WTC11 (cell line): ENCODE data around the gene FHIT. TPM values are rescaled to one million over a fixed set of nuclear protein-coding genes. Genes with fewer than 3 reads are reported as not detected.
A peak's percentile ranks its signal among the peaks of the same experiment; 100 is the strongest.

Experiments used
- ATAC-seq: fragments of 200-7000 bp; cut with Tn5 transposase; 2 replicates; pipeline ENCODE4 v1.10.0; 2021; ENCODE audit warnings: mild to moderate bottlenecking, moderate library complexity
- CTCF ChIA-PET: fragments of 300-600 bp; sonication (Branson Sonifier 250); formaldehyde crosslinking; loops from one replicate; lab custom pipeline; 2021; ENCODE audit warnings: antibody characterized with exemption; lab: Charles Lee
- POLR2A ChIA-PET: fragments of 350-600 bp; sonication (Branson Sonifier 250); formaldehyde crosslinking; loops from one replicate; lab custom pipeline; 2021; ENCODE audit warnings: antibody characterized with exemption; lab: Charles Lee
- DNase-seq: peaks from one replicate; pipeline ENCODE4 v3.0.0; 2021; ENCODE audit warnings: low spot score
- H3K27ac Mint-ChIP-seq: 2 replicates; pipeline ENCODE4 v1.8.0; 2021; ENCODE audit warnings: mixed read lengths
- H3K27me3 Mint-ChIP-seq: 2 replicates; pipeline ENCODE4 v1.8.0; 2021; ENCODE audit warnings: low read depth, mild to moderate bottlenecking, moderate library complexity, mixed read lengths
- H3K36me3 Mint-ChIP-seq: 2 replicates; pipeline ENCODE4 v1.8.0; 2021; ENCODE audit warnings: mixed read lengths
- H3K4me1 Mint-ChIP-seq: 2 replicates; pipeline ENCODE4 v1.8.0; 2022; ENCODE audit warnings: mixed read lengths
- H3K4me3 Mint-ChIP-seq: 2 replicates; pipeline ENCODE4 v1.8.0; 2021; ENCODE audit warnings: mild to moderate bottlenecking, moderate library complexity, mixed read lengths
- H3K9me3 Mint-ChIP-seq: 2 replicates; pipeline ENCODE4 v1.8.0; 2021; ENCODE audit warnings: mixed read lengths
- ATF2 ChIP-seq: sonication (generic); formaldehyde crosslinking; IDR thresholded peaks from 2 replicates; pipeline ENCODE4 v1.8.1; 2022; ENCODE audit warnings: low read depth, missing genetic modification reagents, borderline replicate concordance
- ATF6 ChIP-seq: sonication (generic); formaldehyde crosslinking; IDR thresholded peaks from 2 replicates; pipeline ENCODE4 v1.8.1; 2023; ENCODE audit warnings: mild to moderate bottlenecking, missing genetic modification reagents
- CBFB ChIP-seq: sonication (generic); formaldehyde crosslinking; IDR thresholded peaks from 2 replicates; pipeline ENCODE4 v1.8.1; 2022; ENCODE audit warnings: mild to moderate bottlenecking, low read depth, missing genetic modification reagents
- CDX4 ChIP-seq: fragments of 250-450 bp; sonication (Bioruptor Pico); IDR thresholded peaks from 2 replicates; pipeline ENCODE4 v1.9.0; 2021; ENCODE audit warnings: moderate library complexity, mild to moderate bottlenecking, inconsistent platforms, borderline replicate concordance
- ELF4 ChIP-seq: sonication (generic); formaldehyde crosslinking; IDR thresholded peaks from 2 replicates; pipeline ENCODE4 v1.8.1; 2022; ENCODE audit warnings: low read depth, mild to moderate bottlenecking, moderate library complexity, missing genetic modification reagents
- NR3C1 ChIP-seq: sonication (generic); formaldehyde crosslinking; conservative IDR thresholded peaks from 2 replicates; pipeline ENCODE4 v1.8.1; 2023; ENCODE audit warnings: low read depth, mild to moderate bottlenecking, missing genetic modification reagents
- SOX15 ChIP-seq: fragments of 250-450 bp; sonication (Bioruptor Pico); IDR thresholded peaks from 2 replicates; pipeline ENCODE4 v1.9.0; 2021; ENCODE audit warnings: mild to moderate bottlenecking
- TCF7 ChIP-seq: sonication (generic); formaldehyde crosslinking; IDR thresholded peaks from 2 replicates; pipeline ENCODE4 v1.8.0; 2022; ENCODE audit warnings: mild to moderate bottlenecking, low read depth, missing genetic modification reagents, moderate library complexity
- ZNF121 ChIP-seq: sonication (generic); formaldehyde crosslinking; IDR thresholded peaks from 2 replicates; pipeline ENCODE4 v1.8.0; 2023; ENCODE audit warnings: missing genetic modification reagents
- ZNF396 ChIP-seq: fragments of 250-450 bp; sonication (Bioruptor Pico); IDR thresholded peaks from 2 replicates; pipeline ENCODE4 v1.8.0; 2021; ENCODE audit warnings: mild to moderate bottlenecking, moderate library complexity, borderline replicate concordance
- total RNA-seq: library from RNA; stranded (reverse); gene quantifications from 3 replicates; pipeline ENCODE4 v1.2.3, GENCODE V29; 2021
- TF ChIP-seq, protein P1 (sequence below): sonication (generic); formaldehyde crosslinking; IDR thresholded peaks from 2 replicates; pipeline ENCODE4 v1.8.1; 2023; ENCODE audit warnings: mild to moderate bottlenecking, missing genetic modification reagents
- TF ChIP-seq, protein P2 (sequence below): fragments of 250-450 bp; sonication (Bioruptor Pico); IDR thresholded peaks from 2 replicates; pipeline ENCODE4 v1.9.0; 2021; ENCODE audit warnings: mild to moderate bottlenecking, borderline replicate concordance
- TF ChIP-seq, protein P3 (sequence below): fragments of 250-450 bp; sonication (Bioruptor Pico); IDR thresholded peaks from 2 replicates; pipeline ENCODE4 v1.9.0; 2021; ENCODE audit warnings: mild to moderate bottlenecking
- TF ChIP-seq, protein P4 (sequence below): fragments of 250-450 bp; sonication (Bioruptor Pico); IDR thresholded peaks from 2 replicates; pipeline ENCODE4 v2.1.2; 2022; ENCODE audit warnings: mild to moderate bottlenecking, moderate library complexity
- TF ChIP-seq, protein P5 (sequence below): sonication (generic); formaldehyde crosslinking; IDR thresholded peaks from 2 replicates; pipeline ENCODE4 v1.8.0; 2023; ENCODE audit warnings: missing genetic modification reagents

Gene FHIT
- total RNA-seq, 1 experiment from 2014 or later, result 2.6 TPM

DNA sequence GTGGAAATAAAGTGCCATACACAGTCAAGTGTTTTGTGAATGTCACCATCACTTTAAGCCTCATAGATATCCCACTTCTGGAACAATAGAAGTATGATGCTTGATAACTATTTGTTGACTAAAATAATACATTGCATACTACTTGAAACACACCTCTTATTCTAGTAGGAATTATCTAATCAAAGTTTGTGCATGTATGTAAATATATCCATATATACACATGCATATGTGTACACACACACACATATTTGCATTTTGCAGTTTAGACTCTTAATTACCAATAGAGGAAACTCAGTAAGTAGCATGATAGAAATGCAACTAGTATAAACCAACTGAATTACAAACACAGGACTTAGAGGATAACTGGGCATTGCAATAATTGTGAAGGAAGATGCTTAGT, 1084.1 kb downstream of the FHIT start:
- ChIA-PET POLR2A (no interaction called here), CTCF (no interaction called here)
- H3K4me3 Mint-ChIP-seq, result no peak overlapping the region
- H3K4me1 Mint-ChIP-seq, result no peaks in the 10 kb centered on the region
- ATAC-seq (no peak), DNase-seq (no peak)
- no peak overlapping the region for H3K27ac Mint-ChIP-seq
- no peaks in the 10 kb centered on the region for H3K9me3 Mint-ChIP-seq
- H3K27me3 Mint-ChIP-seq, result no peaks in the 10 kb centered on the region
- H3K36me3 Mint-ChIP-seq, result no peaks in the 10 kb centered on the region
- TF ChIP-seq, protein P1, sequence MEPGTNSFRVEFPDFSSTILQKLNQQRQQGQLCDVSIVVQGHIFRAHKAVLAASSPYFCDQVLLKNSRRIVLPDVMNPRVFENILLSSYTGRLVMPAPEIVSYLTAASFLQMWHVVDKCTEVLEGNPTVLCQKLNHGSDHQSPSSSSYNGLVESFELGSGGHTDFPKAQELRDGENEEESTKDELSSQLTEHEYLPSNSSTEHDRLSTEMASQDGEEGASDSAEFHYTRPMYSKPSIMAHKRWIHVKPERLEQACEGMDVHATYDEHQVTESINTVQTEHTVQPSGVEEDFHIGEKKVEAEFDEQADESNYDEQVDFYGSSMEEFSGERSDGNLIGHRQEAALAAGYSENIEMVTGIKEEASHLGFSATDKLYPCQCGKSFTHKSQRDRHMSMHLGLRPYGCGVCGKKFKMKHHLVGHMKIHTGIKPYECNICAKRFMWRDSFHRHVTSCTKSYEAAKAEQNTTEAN, result no peak
- TF ChIP-seq, protein P2, sequence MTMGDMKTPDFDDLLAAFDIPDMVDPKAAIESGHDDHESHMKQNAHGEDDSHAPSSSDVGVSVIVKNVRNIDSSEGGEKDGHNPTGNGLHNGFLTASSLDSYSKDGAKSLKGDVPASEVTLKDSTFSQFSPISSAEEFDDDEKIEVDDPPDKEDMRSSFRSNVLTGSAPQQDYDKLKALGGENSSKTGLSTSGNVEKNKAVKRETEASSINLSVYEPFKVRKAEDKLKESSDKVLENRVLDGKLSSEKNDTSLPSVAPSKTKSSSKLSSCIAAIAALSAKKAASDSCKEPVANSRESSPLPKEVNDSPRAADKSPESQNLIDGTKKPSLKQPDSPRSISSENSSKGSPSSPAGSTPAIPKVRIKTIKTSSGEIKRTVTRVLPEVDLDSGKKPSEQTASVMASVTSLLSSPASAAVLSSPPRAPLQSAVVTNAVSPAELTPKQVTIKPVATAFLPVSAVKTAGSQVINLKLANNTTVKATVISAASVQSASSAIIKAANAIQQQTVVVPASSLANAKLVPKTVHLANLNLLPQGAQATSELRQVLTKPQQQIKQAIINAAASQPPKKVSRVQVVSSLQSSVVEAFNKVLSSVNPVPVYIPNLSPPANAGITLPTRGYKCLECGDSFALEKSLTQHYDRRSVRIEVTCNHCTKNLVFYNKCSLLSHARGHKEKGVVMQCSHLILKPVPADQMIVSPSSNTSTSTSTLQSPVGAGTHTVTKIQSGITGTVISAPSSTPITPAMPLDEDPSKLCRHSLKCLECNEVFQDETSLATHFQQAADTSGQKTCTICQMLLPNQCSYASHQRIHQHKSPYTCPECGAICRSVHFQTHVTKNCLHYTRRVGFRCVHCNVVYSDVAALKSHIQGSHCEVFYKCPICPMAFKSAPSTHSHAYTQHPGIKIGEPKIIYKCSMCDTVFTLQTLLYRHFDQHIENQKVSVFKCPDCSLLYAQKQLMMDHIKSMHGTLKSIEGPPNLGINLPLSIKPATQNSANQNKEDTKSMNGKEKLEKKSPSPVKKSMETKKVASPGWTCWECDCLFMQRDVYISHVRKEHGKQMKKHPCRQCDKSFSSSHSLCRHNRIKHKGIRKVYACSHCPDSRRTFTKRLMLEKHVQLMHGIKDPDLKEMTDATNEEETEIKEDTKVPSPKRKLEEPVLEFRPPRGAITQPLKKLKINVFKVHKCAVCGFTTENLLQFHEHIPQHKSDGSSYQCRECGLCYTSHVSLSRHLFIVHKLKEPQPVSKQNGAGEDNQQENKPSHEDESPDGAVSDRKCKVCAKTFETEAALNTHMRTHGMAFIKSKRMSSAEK (CRISPR knock-in tag), result no peak
- TF ChIP-seq CDX4 (no peak), SOX15 (CRISPR knock-in tag) (no peak), NR3C1 (CRISPR knock-in tag) (no peak)
- TF ChIP-seq, protein P3, sequence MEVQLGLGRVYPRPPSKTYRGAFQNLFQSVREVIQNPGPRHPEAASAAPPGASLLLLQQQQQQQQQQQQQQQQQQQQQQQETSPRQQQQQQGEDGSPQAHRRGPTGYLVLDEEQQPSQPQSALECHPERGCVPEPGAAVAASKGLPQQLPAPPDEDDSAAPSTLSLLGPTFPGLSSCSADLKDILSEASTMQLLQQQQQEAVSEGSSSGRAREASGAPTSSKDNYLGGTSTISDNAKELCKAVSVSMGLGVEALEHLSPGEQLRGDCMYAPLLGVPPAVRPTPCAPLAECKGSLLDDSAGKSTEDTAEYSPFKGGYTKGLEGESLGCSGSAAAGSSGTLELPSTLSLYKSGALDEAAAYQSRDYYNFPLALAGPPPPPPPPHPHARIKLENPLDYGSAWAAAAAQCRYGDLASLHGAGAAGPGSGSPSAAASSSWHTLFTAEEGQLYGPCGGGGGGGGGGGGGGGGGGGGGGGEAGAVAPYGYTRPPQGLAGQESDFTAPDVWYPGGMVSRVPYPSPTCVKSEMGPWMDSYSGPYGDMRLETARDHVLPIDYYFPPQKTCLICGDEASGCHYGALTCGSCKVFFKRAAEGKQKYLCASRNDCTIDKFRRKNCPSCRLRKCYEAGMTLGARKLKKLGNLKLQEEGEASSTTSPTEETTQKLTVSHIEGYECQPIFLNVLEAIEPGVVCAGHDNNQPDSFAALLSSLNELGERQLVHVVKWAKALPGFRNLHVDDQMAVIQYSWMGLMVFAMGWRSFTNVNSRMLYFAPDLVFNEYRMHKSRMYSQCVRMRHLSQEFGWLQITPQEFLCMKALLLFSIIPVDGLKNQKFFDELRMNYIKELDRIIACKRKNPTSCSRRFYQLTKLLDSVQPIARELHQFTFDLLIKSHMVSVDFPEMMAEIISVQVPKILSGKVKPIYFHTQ (CRISPR knock-in tag), result no peak

DNA sequence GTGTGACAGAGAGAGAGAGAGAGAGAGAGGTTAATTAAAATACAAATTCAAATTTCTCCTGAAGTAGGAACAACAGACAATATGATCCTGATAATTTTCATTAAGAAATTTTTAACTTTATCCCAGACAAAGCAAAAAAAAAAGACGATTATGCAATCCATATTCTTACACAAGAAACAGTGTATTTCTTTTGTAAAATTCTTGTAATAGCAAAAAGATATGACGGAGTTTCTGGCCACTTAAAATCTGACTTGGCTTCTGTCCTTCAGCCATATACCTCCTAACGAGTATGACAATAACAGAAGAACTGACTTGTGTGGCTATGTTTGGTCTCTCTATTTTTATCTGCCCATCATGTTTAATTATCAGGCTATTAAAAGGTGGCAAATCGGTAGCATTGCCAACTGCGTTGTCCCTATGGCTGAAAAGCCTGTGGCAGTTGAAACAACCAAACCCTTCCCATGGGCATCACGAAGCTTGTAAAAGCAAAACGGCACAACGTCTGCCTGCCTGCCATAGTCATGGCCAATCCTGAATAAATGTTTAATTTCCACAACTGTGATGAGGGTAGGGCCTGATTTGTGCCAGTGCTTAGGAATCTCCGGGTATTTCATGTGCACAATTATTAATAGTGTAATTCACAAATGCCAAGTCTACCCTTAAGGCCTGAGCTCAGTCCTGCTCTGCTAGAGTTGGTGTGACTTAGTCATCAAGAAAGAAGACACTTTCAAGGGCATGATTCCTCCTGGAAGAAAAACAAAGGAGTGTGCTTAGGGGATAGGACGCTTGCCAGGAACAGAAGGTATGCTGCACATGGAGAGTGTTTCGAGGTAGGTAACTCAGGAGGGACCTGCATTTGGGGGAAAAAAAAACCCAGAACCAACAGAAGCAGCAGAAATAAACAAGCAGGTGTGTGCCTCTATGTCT, 1090.2 kb downstream of the FHIT start:
- DNase-seq (no peak), ATAC-seq (no peak)
- Mint-ChIP-seq H3K27me3 (no peaks in the 10 kb centered on the region), H3K36me3 (no peaks in the 10 kb centered on the region), H3K4me1 (no peaks in the 10 kb centered on the region), H3K9me3 (no peaks in the 10 kb centered on the region), H3K4me3 (no peak overlapping the region), H3K27ac (0 out of 2 replicates have a peak overlapping the region, but pooled peaks have one; percentile 67)
- POLR2A ChIA-PET, result no interaction called here
- CTCF ChIA-PET, result no interaction called here
- TF ChIP-seq, protein P4, sequence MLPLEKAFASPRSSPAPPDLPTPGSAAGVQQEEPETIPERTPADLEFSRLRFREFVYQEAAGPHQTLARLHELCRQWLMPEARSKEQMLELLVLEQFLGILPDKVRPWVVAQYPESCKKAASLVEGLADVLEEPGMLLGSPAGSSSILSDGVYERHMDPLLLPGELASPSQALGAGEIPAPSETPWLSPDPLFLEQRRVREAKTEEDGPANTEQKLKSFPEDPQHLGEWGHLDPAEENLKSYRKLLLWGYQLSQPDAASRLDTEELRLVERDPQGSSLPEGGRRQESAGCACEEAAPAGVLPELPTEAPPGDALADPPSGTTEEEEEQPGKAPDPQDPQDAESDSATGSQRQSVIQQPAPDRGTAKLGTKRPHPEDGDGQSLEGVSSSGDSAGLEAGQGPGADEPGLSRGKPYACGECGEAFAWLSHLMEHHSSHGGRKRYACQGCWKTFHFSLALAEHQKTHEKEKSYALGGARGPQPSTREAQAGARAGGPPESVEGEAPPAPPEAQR (CRISPR knock-in tag), result no peak
- TF ChIP-seq CBFB (CRISPR knock-in tag) (no peak), ATF2 (CRISPR knock-in tag) (no peak), ZNF121 (CRISPR knock-in tag) (no peak), ELF4 (CRISPR knock-in tag) (no peak), TCF7 (no peak), ZNF396 (CRISPR knock-in tag) (no peak), ATF6 (CRISPR knock-in tag) (no peak)
- TF ChIP-seq, protein P5, sequence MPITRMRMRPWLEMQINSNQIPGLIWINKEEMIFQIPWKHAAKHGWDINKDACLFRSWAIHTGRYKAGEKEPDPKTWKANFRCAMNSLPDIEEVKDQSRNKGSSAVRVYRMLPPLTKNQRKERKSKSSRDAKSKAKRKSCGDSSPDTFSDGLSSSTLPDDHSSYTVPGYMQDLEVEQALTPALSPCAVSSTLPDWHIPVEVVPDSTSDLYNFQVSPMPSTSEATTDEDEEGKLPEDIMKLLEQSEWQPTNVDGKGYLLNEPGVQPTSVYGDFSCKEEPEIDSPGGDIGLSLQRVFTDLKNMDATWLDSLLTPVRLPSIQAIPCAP, result no peak
